Activated CD4-positive, alpha-beta T cell treated with anti-CD3 and anti-CD28 coated beads for 4 hours (primary cell): ENCODE measurements around the gene OLFM3.

ENCODE experiments used
- DNase-seq, 2 donors: peaks; one replicate each; pipeline ENCODE4 v3.0.0-alpha.2; 2020

OLFM3 gene

GRCh38 chr1:101841824-101842223 is 154.9 kb downstream of the OLFM3 start:
- DNase-seq = no peak

- DNase-seq = no peak
These were observed 160.7 kb downstream of the OLFM3 start for GRCh38 chr1:101835988-101836387.

GRCh38 chr1:101833312-101833711 is 163.4 kb downstream of the OLFM3 start:
- no peak for DNase-seq

- no peak for DNase-seq
These were observed 170.3 kb downstream of the OLFM3 start for GRCh38 chr1:101826416-101826815.

GRCh38 chr1:101820071-101820470 is 176.7 kb downstream of the OLFM3 start:
- no peak for DNase-seq

GRCh38 chr1:101816262-101816661 is 180.5 kb downstream of the OLFM3 start:
- DNase-seq = no peak

- no peak for DNase-seq
These were observed 198.3 kb downstream of the OLFM3 start for GRCh38 chr1:101798417-101798816.

GRCh38 chr1:101797722-101798121 is 199.0 kb downstream of the OLFM3 start:
- no peak for DNase-seq

GRCh38 chr1:101781201-101781831 is 215.4 kb downstream of the OLFM3 start:
- no peak for DNase-seq

- no peak for DNase-seq
These were observed 227.2 kb downstream of the OLFM3 start for GRCh38 chr1:101769520-101769919.

GRCh38 chr1:101757985-101758384 is 238.7 kb downstream of the OLFM3 start:
- DNase-seq = no peak

GRCh38 chr1:101756411-101756810 is 240.3 kb downstream of the OLFM3 start:
- DNase-seq = no peak
